HepG2 (cell line): ENCODE data around the gene SECTM1. TPM values are rescaled to one million over a fixed set of nuclear protein-coding genes. Genes with fewer than 3 reads are reported as not detected.

ENCODE experiments used
- ATF7 ChIP-seq, 2 experiments: fragments of 450-650 bp in 1 of 2; sonication (generic) in 1 of 2; formaldehyde crosslinking in 1 of 2; IDR thresholded peaks; 2 replicates each; pipeline versions ENCODE4 v1.4.0 to v1.6.1; 2016 to 2020; ENCODE audit warnings: antibody characterized with exemption in 1 of 2, mild to moderate bottlenecking in 1 of 2, missing genetic modification reagents in 1 of 2
- CBFB ChIP-seq: sonication (generic); formaldehyde crosslinking; IDR thresholded peaks from 2 replicates; pipeline ENCODE4 v1.4.0; 2020; ENCODE audit warnings: missing genetic modification reagents
- EP300 ChIP-seq, 3 experiments: sonication (generic) in 1 of 3; formaldehyde crosslinking in 1 of 3; IDR thresholded peaks; 2 replicates each; pipeline versions ENCODE4 v1.5.1 to v1.6.1; 2011 to 2020; ENCODE audit warnings: low read depth in 2 of 3, low read length in 2 of 3, borderline replicate concordance in 1 of 3, improper control_type of control experiment in 1 of 3, mild to moderate bottlenecking in 1 of 3, missing genetic modification reagents in 1 of 3, moderate library complexity in 1 of 3
- KLF12 ChIP-seq: sonication (generic); formaldehyde crosslinking; IDR thresholded peaks from 2 replicates; pipeline ENCODE4 v1.4.0; 2020; ENCODE audit warnings: missing genetic modification reagents, borderline replicate concordance
- KLF15 ChIP-seq: sonication (generic); formaldehyde crosslinking; IDR thresholded peaks from 2 replicates; pipeline ENCODE4 v1.8.1; 2023; ENCODE audit warnings: borderline replicate concordance, mild to moderate bottlenecking, inconsistent platforms, missing genetic modification reagents, mixed read lengths
- MXD4 ChIP-seq: IDR thresholded peaks from 2 replicates; pipeline ENCODE4 v1.6.1; 2016; ENCODE audit warnings: mild to moderate bottlenecking, missing biosample characterization, missing genetic modification reagents
- MYC ChIP-seq: sonication (generic); formaldehyde crosslinking; IDR thresholded peaks from 2 replicates; pipeline ENCODE4 v1.9.0; 2021; ENCODE audit warnings: missing genetic modification reagents, borderline replicate concordance
- POLR2A ChIP-seq, 2 experiments: IDR thresholded peaks; 2 replicates each; pipeline ENCODE4 v1.6.1; 2011; ENCODE audit warnings: low read depth in 2 of 2, low read length in 2 of 2, mild to moderate bottlenecking in 1 of 2, moderate library complexity in 1 of 2; ENCODE audit not compliant: insufficient read depth in 1 of 2
- SSRP1 ChIP-seq: IDR thresholded peaks from 2 replicates; pipeline ENCODE4 v1.6.1; 2016; ENCODE audit warnings: control low read depth
- TEAD3 ChIP-seq: optimal IDR thresholded peaks from 2 replicates; pipeline ENCODE3; 2016; ENCODE audit warnings: borderline replicate concordance
- ZNF768 ChIP-seq: sonication (generic); formaldehyde crosslinking; IDR thresholded peaks from 2 replicates; pipeline ENCODE4 v1.4.0; 2020; ENCODE audit warnings: missing genetic modification reagents
- polyA plus RNA-seq, 8 experiments: library from polyadenylated mRNA; depleted of rRNA in 3 of 8; stranded (reverse) in 7 of 8; unstranded in 1 of 8; fragments of >200 nt; fragmentation: Illumina TruSeq in 4 of 8; extraction: Trizol in 4 of 8; gene quantifications; 2 replicates each; pipeline versions ENCODE4 v1.2.1 to v1.2.3, GENCODE V29; 2011 to 2016; ENCODE audit warnings: low read depth in 4 of 8, missing spikeins in 1 of 8, mixed read lengths in 1 of 8; ENCODE audit not compliant: insufficient read depth in 1 of 8
- total RNA-seq, 5 experiments: library from RNA; depleted of rRNA; stranded (reverse); fragments of >200 nt; fragmentation: Illumina TruSeq; extraction: Trizol; gene quantifications; 2 replicates each; pipeline ENCODE4 v1.2.3, GENCODE V29; 2016; ENCODE audit warnings: low read depth in 1 of 5
- TF ChIP-seq, protein P1 (sequence below): sonication (generic); formaldehyde crosslinking; IDR thresholded peaks from 2 replicates; pipeline ENCODE4 v1.8.1; 2023; ENCODE audit warnings: mild to moderate bottlenecking, moderate library complexity, missing genetic modification reagents
- TF ChIP-seq, protein P2 (sequence below): IDR thresholded peaks from 2 replicates; pipeline ENCODE4 v1.6.1; 2016; ENCODE audit warnings: low read depth, borderline replicate concordance
- TF ChIP-seq, protein P3 (sequence below): sonication (generic); formaldehyde crosslinking; IDR thresholded peaks from 2 replicates; pipeline ENCODE4 v1.8.1; 2023; ENCODE audit warnings: mild to moderate bottlenecking, missing genetic modification reagents
- TF ChIP-seq, protein P4 (sequence below): sonication (generic); formaldehyde crosslinking; IDR thresholded peaks from 2 replicates; pipeline ENCODE4 v1.4.0; 2020; ENCODE audit warnings: missing genetic modification reagents, low read depth, mild to moderate bottlenecking, borderline replicate concordance
- TF ChIP-seq, protein P5 (sequence below): sonication (generic); formaldehyde crosslinking; IDR thresholded peaks from 2 replicates; pipeline ENCODE4 v1.9.0; 2021; ENCODE audit warnings: mild to moderate bottlenecking, missing genetic modification reagents

Gene SECTM1
- total and polyA plus RNA-seq, 2 of the 13 experiments (the other 11 are each of a cell fraction or from before 2014, with no cell fraction given), result 3.5 to 5.3 TPM

DNA sequence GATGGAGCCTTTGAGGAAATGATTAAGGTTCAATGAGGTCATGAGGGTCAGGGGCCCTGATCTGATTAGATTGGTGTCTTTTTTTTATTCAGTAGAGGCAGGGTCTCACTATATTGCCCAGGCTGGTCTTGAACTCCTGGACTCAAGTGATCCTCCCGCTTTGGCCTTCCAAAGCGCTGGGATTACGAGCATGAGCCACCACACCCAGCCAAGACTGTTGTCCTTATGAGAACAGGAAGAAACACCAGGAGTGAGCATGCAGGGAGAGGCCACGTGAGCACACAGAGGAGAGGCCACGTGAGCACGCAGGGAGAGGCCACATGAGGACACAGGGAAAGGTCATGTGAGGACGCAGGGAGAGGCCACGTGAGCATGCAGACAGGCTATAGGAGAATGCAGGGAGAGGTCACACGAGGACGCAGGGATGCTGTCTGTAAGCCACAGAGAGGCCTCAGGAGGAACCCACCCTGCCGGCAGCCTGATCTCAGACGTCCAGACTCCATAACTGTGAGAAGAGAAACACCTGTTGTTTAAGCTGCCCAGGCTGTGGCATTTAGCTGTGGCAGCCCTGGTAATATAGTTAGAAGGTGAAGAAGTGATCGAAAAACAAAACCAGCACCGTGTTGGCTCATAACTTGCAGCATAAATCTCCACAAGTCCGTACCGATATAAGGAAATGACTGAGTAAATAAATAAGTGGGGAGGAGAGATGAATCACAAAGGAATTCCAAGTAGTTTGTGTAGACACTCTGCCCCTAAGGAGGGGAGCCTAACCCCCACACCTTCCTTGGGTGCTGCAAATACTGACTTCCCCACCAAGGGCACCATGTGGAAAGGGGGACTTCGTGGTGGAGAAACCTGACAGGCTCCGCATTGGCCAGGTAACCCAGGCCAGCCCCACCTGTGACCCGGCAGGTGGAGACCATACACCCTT is 45.4 kb downstream of the SECTM1 start (continued):
- TF ChIP-seq, protein P1, sequence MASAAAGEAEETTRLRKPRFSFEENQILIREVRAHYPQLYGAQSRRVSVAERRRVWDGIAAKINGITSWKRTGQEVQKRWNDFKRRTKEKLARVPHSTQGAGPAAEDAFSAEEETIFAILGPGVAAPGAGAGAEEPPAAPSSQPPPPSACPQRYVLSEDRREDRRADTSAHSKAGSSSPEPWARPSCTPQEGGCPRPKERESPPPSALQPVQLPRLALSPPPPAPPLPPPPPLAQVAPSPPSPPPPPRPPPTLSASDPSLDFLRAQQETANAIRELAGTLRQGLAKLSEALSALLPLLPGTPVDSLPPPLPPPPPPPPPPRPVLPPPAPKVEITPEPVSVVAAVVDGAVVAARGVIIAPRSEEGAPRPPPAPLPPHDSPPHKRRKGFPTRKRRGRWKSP (CRISPR knock-in tag), result peak; percentile 79; the same call in 1 of the 2 replicates
- TF ChIP-seq SSRP1, result peak; percentile 96
- TF ChIP-seq KLF12, result no peak
- peak in 1 of 2 experiments; percentile 61; a peak in 2 of 4 replicates for TF ChIP-seq POLR2A (IDR thresholded peaks at IDR 0.05; ENCODE audit: insufficient read depth in 1 of 2, low read depth in 2 of 2, low read length in 2 of 2)
- peak; percentile 96 for TF ChIP-seq MYC (CRISPR knock-in tag)
- peak; percentile 81 to 88 for TF ChIP-seq EP300 (IDR thresholded peaks at IDR 0.05; ENCODE audit: low read depth in 2 of 2, low read length in 2 of 2)
- peak; percentile 90; the same call in 1 of the 2 replicates for TF ChIP-seq EP300 (CRISPR knock-in tag; IDR thresholded peaks at IDR 0.05; ENCODE audit: borderline replicate concordance)
- TF ChIP-seq, protein P2, sequence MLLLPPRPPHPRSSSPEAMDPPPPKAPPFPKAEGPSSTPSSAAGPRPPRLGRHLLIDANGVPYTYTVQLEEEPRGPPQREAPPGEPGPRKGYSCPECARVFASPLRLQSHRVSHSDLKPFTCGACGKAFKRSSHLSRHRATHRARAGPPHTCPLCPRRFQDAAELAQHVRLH, result no peak; the same call in 1 of the 2 replicates
- TF ChIP-seq ZNF768 (CRISPR knock-in tag), result peak; percentile 8; the same call in 1 of the 2 replicates
- no peak for TF ChIP-seq ATF7 (IDR thresholded peaks at IDR 0.05)
- TF ChIP-seq ATF7 (CRISPR knock-in tag; IDR thresholded peaks at IDR 0.05), result no peak; the same call in 1 of the 2 replicates
- TF ChIP-seq KLF15 (CRISPR knock-in tag), result no peak
- TF ChIP-seq, protein P3, sequence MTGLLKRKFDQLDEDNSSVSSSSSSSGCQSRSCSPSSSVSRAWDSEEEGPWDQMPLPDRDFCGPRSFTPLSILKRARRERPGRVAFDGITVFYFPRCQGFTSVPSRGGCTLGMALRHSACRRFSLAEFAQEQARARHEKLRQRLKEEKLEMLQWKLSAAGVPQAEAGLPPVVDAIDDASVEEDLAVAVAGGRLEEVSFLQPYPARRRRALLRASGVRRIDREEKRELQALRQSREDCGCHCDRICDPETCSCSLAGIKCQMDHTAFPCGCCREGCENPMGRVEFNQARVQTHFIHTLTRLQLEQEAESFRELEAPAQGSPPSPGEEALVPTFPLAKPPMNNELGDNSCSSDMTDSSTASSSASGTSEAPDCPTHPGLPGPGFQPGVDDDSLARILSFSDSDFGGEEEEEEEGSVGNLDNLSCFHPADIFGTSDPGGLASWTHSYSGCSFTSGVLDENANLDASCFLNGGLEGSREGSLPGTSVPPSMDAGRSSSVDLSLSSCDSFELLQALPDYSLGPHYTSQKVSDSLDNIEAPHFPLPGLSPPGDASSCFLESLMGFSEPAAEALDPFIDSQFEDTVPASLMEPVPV (CRISPR knock-in tag), result peak; percentile 89; the same call in 1 of the 2 replicates
- TF ChIP-seq TEAD3 (CRISPR knock-in tag), result peak; percentile 95
- TF ChIP-seq MXD4 (CRISPR knock-in tag), result peak; percentile 89
- peak; percentile 70; the same call in 1 of the 2 replicates for TF ChIP-seq CBFB (CRISPR knock-in tag)
- TF ChIP-seq, protein P4, sequence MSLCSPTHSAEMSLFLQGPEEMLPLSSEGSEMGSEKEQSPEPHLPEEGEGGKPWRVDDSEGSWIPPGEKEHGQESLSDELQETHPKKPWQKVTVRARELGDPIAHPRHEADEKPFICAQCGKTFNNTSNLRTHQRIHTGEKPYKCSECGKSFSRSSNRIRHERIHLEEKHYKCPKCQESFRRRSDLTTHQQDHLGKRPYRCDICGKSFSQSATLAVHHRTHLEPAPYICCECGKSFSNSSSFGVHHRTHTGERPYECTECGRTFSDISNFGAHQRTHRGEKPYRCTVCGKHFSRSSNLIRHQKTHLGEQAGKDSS, result peak; percentile 98
- TF ChIP-seq, protein P5, sequence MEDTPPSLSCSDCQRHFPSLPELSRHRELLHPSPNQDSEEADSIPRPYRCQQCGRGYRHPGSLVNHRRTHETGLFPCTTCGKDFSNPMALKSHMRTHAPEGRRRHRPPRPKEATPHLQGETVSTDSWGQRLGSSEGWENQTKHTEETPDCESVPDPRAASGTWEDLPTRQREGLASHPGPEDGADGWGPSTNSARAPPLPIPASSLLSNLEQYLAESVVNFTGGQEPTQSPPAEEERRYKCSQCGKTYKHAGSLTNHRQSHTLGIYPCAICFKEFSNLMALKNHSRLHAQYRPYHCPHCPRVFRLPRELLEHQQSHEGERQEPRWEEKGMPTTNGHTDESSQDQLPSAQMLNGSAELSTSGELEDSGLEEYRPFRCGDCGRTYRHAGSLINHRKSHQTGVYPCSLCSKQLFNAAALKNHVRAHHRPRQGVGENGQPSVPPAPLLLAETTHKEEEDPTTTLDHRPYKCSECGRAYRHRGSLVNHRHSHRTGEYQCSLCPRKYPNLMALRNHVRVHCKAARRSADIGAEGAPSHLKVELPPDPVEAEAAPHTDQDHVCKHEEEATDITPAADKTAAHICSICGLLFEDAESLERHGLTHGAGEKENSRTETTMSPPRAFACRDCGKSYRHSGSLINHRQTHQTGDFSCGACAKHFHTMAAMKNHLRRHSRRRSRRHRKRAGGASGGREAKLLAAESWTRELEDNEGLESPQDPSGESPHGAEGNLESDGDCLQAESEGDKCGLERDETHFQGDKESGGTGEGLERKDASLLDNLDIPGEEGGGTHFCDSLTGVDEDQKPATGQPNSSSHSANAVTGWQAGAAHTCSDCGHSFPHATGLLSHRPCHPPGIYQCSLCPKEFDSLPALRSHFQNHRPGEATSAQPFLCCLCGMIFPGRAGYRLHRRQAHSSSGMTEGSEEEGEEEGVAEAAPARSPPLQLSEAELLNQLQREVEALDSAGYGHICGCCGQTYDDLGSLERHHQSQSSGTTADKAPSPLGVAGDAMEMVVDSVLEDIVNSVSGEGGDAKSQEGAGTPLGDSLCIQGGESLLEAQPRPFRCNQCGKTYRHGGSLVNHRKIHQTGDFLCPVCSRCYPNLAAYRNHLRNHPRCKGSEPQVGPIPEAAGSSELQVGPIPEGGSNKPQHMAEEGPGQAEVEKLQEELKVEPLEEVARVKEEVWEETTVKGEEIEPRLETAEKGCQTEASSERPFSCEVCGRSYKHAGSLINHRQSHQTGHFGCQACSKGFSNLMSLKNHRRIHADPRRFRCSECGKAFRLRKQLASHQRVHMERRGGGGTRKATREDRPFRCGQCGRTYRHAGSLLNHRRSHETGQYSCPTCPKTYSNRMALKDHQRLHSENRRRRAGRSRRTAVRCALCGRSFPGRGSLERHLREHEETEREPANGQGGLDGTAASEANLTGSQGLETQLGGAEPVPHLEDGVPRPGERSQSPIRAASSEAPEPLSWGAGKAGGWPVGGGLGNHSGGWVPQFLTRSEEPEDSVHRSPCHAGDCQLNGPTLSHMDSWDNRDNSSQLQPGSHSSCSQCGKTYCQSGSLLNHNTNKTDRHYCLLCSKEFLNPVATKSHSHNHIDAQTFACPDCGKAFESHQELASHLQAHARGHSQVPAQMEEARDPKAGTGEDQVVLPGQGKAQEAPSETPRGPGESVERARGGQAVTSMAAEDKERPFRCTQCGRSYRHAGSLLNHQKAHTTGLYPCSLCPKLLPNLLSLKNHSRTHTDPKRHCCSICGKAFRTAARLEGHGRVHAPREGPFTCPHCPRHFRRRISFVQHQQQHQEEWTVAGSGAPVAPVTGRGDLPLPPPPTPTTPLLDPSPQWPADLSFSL (CRISPR knock-in tag), result 0 out of 2 replicates have a peak, but pooled peaks have one; percentile 24
